ENCODE results near the gene STYX. TPM values are rescaled to one million over a fixed set of nuclear protein-coding genes. Genes with fewer than 3 reads are reported as not detected.

STYX gene
- total and polyA plus RNA-seq, 7 donors: 6.3 to 24.7 (median 18.6) TPM

- no peaks in the 10 kb centered on the region for H3K27me3 ChIP-seq
- no peaks in the 10 kb centered on the region for H3K36me3 ChIP-seq
- peak within 1 kb of the TSS; percentile 57 to 86 (median 72) for H3K4me3 ChIP-seq
- peaks cover 0 to 26% (median 8%) of the 10 kb centered on the region in 4 donors for H3K4me1 ChIP-seq
- WGBS, 2 donors: 1% methylated on average over 78 of the region's 78 CpGs
- no peaks in the 10 kb centered on the region for H3K9me3 ChIP-seq
- TF ChIP-seq POLR2AphosphoS5 (IDR thresholded peaks at IDR 0.05) (peak in 3 of 4 donors; percentile 14 to 63 (median 59)), EP300 (IDR thresholded peaks at IDR 0.05) (no peak)
- peak within 1 kb of the TSS; percentile 91 to 98 (median 95) for H3K27ac ChIP-seq
- intact Hi-C loops (cut with DNase I): loop anchor here (5.0 kb wide), 1 partner anchor 143 kb away; the partner anchor contains the start of genes GPR137C and TXNDC16
- DNase-seq: peak; percentile 91
These were observed 34.4 kb upstream of the STYX start, which contains the start of gene ERO1A for GRCh38 chr14:52695481-52696091. Gene ERO1A, minus strand, starts transcription at chr14:52695558. Its CDS starts 77 bp downstream, at chr14:52695481.

GRCh38 chr14:52700701-52701172, 29.2 kb upstream of the STYX start:
- DNase-seq: no peak
- Histone ChIP-seq H3K27ac (no peak overlapping the region), H3K4me3 (no peak overlapping the region), H3K36me3 (no peaks in the 10 kb centered on the region), H3K9me3 (no peaks in the 10 kb centered on the region), H3K4me1 (peaks cover 0 to 4% (median 2%) of the 10 kb centered on the region in 4 donors), H3K27me3 (no peaks in the 10 kb centered on the region)
- intact Hi-C loops (cut with DNase I): loop anchor here (10.0 kb wide), 1 partner anchor 254 kb away; the partner anchor contains the start of gene FERMT2
- 5 to 40% methylated on average over 2 of the region's 2 CpGs for WGBS, 2 donors
- TF ChIP-seq POLR2AphosphoS5 (IDR thresholded peaks at IDR 0.05): no peak
- no peak for TF ChIP-seq EP300 (IDR thresholded peaks at IDR 0.05)
- TF ChIP-seq CTCF (IDR thresholded peaks at IDR 0.05): no peak
- no peak for TF ChIP-seq POLR2A (IDR thresholded peaks at IDR 0.05)

GRCh38 chr14:52701223-52701622, 28.7 kb upstream of the STYX start:
- H3K27ac ChIP-seq: no peak overlapping the region
- 55 to 78% methylated on average over 3 of the region's 3 CpGs for WGBS, 2 donors

GRCh38 chr14:52703225-52703624, 26.7 kb upstream of the STYX start:
- no peak overlapping the region for H3K4me3 ChIP-seq
- WGBS, 2 donors: 61 to 77% methylated on average over 3 of the region's 3 CpGs

More at GRCh38 chr14:52701223-52701622, 28.7 kb upstream of the STYX start:
- Histone ChIP-seq H3K36me3 (no peaks in the 10 kb centered on the region), H3K27me3 (no peaks in the 10 kb centered on the region), H3K9me3 (no peaks in the 10 kb centered on the region), H3K4me3 (no peak overlapping the region), H3K4me1 (peaks cover 0 to 3% (median 2%) of the 10 kb centered on the region in 4 donors)
- TF ChIP-seq CTCF (IDR thresholded peaks at IDR 0.05): no peak
- TF ChIP-seq POLR2A (IDR thresholded peaks at IDR 0.05): no peak
- TF ChIP-seq EP300 (IDR thresholded peaks at IDR 0.05): no peak
- TF ChIP-seq POLR2AphosphoS5 (IDR thresholded peaks at IDR 0.05): no peak
- intact Hi-C loops (cut with DNase I): loop anchor here (10.0 kb wide), 1 partner anchor 254 kb away; the partner anchor contains the start of gene FERMT2
- DNase-seq: no peak

More at GRCh38 chr14:52703225-52703624, 26.7 kb upstream of the STYX start:
- intact Hi-C loops (cut with DNase I): loop anchor here (10.0 kb wide), 1 partner anchor 252 kb away; the partner anchor contains the start of gene FERMT2
- TF ChIP-seq POLR2AphosphoS5 (IDR thresholded peaks at IDR 0.05) (no peak), POLR2A (IDR thresholded peaks at IDR 0.05) (no peak), CTCF (IDR thresholded peaks at IDR 0.05) (no peak)
- H3K4me1 ChIP-seq: peaks cover 0 to 13% (median 12%) of the 10 kb centered on the region in 4 donors
- H3K27me3 ChIP-seq: no peaks in the 10 kb centered on the region
- H3K9me3 ChIP-seq: no peaks in the 10 kb centered on the region
- no peaks in the 10 kb centered on the region for H3K36me3 ChIP-seq
- H3K27ac ChIP-seq: no peak overlapping the region
- no peak for DNase-seq
